ENCODE data around the gene GP1BB. TPM values are rescaled to one million over a fixed set of nuclear protein-coding genes. Genes with fewer than 3 reads are reported as not detected.

GP1BB gene
- total RNA-seq, 1 donor from 2014 or later = not detected

- intact Hi-C loops (cut with micrococcal nuclease) = no loop called here
Observed at GRCh38 chr22:19764636-19765476, 41.5 kb downstream of the GP1BB start.

DNA sequence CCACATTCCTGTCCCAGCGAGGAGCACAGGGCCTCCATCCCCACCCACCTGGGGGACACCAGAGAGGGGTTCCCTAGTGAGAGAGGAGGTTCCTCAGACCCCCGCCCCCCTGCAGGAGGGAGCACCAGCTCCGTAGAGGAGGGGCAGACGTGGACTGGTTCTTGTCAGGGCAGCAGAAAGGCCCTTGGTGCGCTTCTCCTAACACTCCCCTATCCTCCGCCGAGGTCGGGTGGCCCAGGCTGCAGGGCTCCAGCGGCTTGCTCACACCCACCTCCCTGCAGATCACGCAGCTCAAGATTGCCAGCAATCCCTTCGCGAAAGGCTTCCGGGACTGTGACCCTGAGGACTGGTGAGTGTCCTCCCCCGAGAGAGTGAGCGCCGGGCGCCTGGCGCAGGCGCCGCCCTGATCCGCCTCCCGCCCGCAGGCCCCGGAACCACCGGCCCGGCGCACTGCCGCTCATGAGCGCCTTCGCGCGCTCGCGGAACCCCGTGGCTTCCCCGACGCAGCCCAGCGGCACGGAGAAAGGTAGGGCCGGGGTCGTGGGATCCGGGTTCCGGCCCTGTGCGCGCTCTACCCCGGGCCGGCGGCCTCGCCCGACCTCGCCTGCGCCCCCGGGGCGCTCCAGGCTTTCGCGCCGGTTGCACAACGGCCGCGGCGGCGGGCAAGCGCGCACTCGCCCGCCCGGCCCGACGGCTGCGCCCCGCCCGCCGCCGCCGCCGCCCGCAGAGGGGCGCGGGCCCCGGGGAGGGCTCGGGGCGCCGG is 42.3 kb downstream of the GP1BB start:
- intact Hi-C loops (cut with micrococcal nuclease) = loop anchor here (2.0 kb wide), 1 partner anchor 47 kb away; no protein-coding TSS in a partner anchor

- intact Hi-C loops (cut with micrococcal nuclease) = loop anchor here (2.0 kb wide), 1 partner anchor 47 kb away; no protein-coding TSS in a partner anchor
Observed at GRCh38 chr22:19766240-19766510, 42.8 kb downstream of the GP1BB start.

DNA sequence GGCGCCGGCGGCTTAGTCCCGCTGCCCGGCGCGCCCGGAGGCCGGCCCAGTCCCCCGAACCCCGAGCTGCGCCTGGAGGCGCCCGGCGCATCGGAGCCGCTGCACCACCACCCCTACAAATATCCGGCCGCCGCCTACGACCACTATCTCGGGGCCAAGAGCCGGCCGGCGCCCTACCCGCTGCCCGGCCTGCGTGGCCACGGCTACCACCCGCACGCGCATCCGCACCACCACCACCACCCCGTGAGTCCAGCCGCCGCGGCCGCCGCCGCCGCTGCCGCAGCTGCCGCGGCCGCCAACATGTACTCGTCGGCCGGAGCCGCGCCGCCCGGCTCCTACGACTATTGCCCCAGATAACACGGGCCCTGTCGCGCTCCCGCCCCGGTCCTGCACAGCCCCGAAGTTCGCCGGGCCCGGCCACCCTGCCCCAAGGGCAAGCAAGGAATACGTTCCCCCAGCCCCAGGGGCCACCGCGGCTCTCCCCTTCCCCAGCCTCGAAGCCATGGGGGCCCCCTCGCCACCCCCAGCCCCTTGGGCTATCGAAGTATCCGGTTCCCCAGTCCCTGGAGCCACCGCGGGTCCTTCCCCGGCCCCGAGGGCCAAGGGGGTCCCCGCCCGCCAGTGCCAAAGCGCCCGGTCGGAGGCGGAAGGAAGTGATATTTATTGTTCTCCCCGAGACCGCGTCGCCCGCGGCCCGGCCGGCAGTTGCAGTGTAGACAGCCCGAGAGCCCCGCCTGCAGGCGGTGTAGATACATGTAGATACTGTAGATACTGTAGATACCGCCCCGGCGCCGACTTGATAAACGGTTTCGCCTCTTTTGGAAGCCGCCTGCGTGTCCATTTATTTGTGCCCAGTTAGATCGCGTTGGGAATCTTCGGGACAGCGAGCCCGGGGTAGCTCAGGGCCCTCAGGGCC is 43.4 kb downstream of the GP1BB start:
- intact Hi-C loops (cut with micrococcal nuclease) = loop anchor here (2.0 kb wide), 1 partner anchor 48 kb away; no protein-coding TSS in a partner anchor

GRCh38 chr22:19767427-19768341 is 44.3 kb downstream of the GP1BB start:
- intact Hi-C loops (cut with micrococcal nuclease) = loop anchor here (2.0 kb wide), 1 partner anchor 49 kb away; no protein-coding TSS in a partner anchor

DNA sequence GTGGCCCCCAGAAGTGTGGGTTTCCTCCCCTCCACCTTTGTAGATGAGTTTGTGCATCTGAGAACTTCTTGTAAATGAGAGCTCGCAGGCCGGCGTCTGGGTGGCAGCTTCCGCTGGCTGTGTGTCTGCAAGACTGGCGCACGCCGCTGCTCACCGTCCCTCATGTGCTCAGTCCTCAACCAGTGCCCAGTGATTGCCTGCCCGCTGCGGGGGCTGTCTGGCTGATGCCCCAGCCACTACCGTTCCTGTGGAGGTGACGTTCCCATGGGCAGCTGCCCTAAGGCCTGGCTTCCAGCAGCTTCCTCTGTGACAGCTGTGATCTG is 46.0 kb downstream of the GP1BB start:
- intact Hi-C loops (cut with micrococcal nuclease) = no loop called here

- intact Hi-C loops (cut with micrococcal nuclease) = no loop called here
Observed at GRCh38 chr22:19770349-19771220, 47.2 kb downstream of the GP1BB start.

DNA sequence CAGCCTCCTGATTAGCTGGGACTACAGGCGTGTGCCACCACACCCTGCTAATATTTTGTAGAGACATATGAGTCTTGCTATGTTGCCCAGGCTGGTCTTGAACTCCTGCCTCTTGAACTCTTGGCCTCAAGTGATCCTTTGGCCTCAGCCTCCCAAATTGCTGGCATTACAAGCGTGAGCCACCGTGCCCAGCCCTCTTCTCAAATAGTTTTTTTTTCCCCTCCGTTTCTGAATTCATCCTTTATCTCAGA is 49.0 kb downstream of the GP1BB start:
- intact Hi-C loops (cut with micrococcal nuclease) = no loop called here

- intact Hi-C loops (cut with micrococcal nuclease) = no loop called here
Observed at GRCh38 chr22:19772673-19773469, 49.5 kb downstream of the GP1BB start.

- intact Hi-C loops (cut with micrococcal nuclease) = no loop called here
Observed at GRCh38 chr22:19773470-19774040, 50.2 kb downstream of the GP1BB start.

Other genes with a start within 250 kb of the GP1BB start
- 105 and 106 TPM in 2 replicates for gene UFD1, start 244.3 kb upstream of the GP1BB start, total RNA-seq
- gene CDC45, start 243.6 kb upstream of the GP1BB start, total RNA-seq = 58.2 and 61.0 TPM in 2 replicates
- 3.3 and 3.8 TPM in 2 replicates for gene CLDN5, start 199.1 kb upstream of the GP1BB start, total RNA-seq
- gene SEPTIN5, start 9.0 kb upstream of the GP1BB start, total RNA-seq = 0.71 TPM in 1 of 2 replicates, not detected in the other
- not detected in 2 replicates for gene TBX1, start 37.2 kb downstream of the GP1BB start, total RNA-seq
- gene GNB1L, start 131.3 kb downstream of the GP1BB start, total RNA-seq = 9.9 and 10.5 TPM in 2 replicates
- 14.8 and 16.7 TPM in 2 replicates for gene RTL10, start 131.3 kb downstream of the GP1BB start, total RNA-seq
- gene COMT, start 218.2 kb downstream of the GP1BB start, total RNA-seq = 87.3 and 94.3 TPM in 2 replicates
- 19.7 and 24.4 TPM in 2 replicates for gene TXNRD2, start 218.3 kb downstream of the GP1BB start, total RNA-seq

Data from T-helper 1 cell treated with Interleukin-12 subunit alpha and Interleukin-12 subunit beta and Interleukin-4 antibody, amounts not matched to agents 30 ng/mL and 1 ng/mL, for 36 hours (primary cell).